Stomach (tissue), 9 donors: Measurements from ENCODE around the gene ELL3. TPM values are rescaled to one million over a fixed set of nuclear protein-coding genes. Genes with fewer than 3 reads are reported as not detected.
"Not testable (repeated sequence)": the region's sequence is repeated elsewhere in the genome, so short reads cannot be mapped to it uniquely, and the experiment has no call there.

Experiments used
- DNase-seq, 2 donors: peaks; one replicate each; pipeline versions ENCODE4 v3.0.0 to v3.0.0-alpha.2; 2013 to 2019
- H3K27ac ChIP-seq, 5 donors: fragments of 200-600 bp in 4 of 5; sonication (generic) in 4 of 5; one replicate each; pipeline ENCODE4 v1.5.1; 2013 to 2019; ENCODE audit warnings: mild to moderate bottlenecking in 1 of 5, moderate library complexity in 1 of 5
- H3K27me3 ChIP-seq, 3 donors: fragments of 200-600 bp; sonication (generic); one replicate each; pipeline ENCODE4 v1.5.1; 2017 to 2019; ENCODE audit warnings: mixed run types in 1 of 3
- H3K36me3 ChIP-seq, 4 donors: fragments of 200-600 bp; sonication (generic); 1 replicate in 3 of 4; 2 replicates in 1 of 4; pipeline ENCODE4 v1.5.1; 2016 to 2019
- H3K4me1 ChIP-seq, 4 donors: fragments of 200-600 bp; sonication (generic); one replicate each; pipeline ENCODE4 v1.5.1; 2016 to 2019
- H3K4me3 ChIP-seq, 4 donors: fragments of 200-600 bp; sonication (generic) in 3 of 4; one replicate each; pipeline ENCODE4 v1.5.1; 2016 to 2019; ENCODE audit warnings: mild to moderate bottlenecking in 1 of 4
- H3K9me3 ChIP-seq, 4 donors: fragments of 200-600 bp; sonication (generic); one replicate each; pipeline ENCODE4 v1.5.1; 2016 to 2019
- CTCF ChIP-seq, 7 experiments: fragments of 450-650 bp in 4 of 7; fragments of 200-600 bp in 3 of 7; sonication (generic) in 3 of 7; IDR thresholded peaks; one replicate each; pipeline ENCODE4 v1.5.1; 2016 to 2019; ENCODE audit warnings: antibody characterized with exemption in 7 of 7, control low read depth in 2 of 7, mild to moderate bottlenecking in 1 of 7
- EP300 ChIP-seq: sonication (generic); formaldehyde crosslinking; IDR thresholded peaks from one replicate; pipeline ENCODE4 v1.6.1; 2017; ENCODE audit warnings: antibody characterized with exemption
- POLR2A ChIP-seq, 4 donors: fragments of 450-650 bp; IDR thresholded peaks; one replicate each; pipeline ENCODE4 v1.6.1; 2016; ENCODE audit warnings: antibody characterized with exemption in 4 of 4, control low read depth in 2 of 4, mild to moderate bottlenecking in 1 of 4, moderate library complexity in 1 of 4
- POLR2AphosphoS5 ChIP-seq, 3 donors: sonication (generic); formaldehyde crosslinking; IDR thresholded peaks; one replicate each; pipeline ENCODE4 v1.6.1; 2016; ENCODE audit warnings: antibody characterized with exemption in 3 of 3
- WGBS, 5 donors: extraction: QIAGEN DNeasy Blood & Tissue Kit in 3 of 5; methylation state at CpG; one replicate each; pipeline versions ENCODE4 v1.1.5 to v1.1.7; 2013 to 2018; 5-methylcytosine and 5-hydroxymethylcytosine counted together
- intact Hi-C: fragments of 100-400 bp; cut with DNase I; formaldehyde crosslinking; loops from one replicate; pipeline ENCODE4 v1.15.1; 2023; ENCODE audit warnings: low total_unique reads
- polyA plus RNA-seq, 3 donors: library from polyadenylated mRNA; stranded (reverse); fragments of 200-250 nt; gene quantifications; one replicate each; pipeline ENCODE4 v1.2.3, GENCODE V29; 2013
- total RNA-seq, 5 donors: library from RNA; depleted of rRNA; stranded (reverse); fragments of >200 nt; gene quantifications; one replicate each; pipeline versions ENCODE4 v1.1.0 to v1.2.3, GENCODE V29; 2014 to 2016
- donor health status: healthy with polysubstance abuse.
- donor health status: Bipolar disorder and iron deficiency.
- donor health status: healthy.

Gene ELL3
- total and polyA plus RNA-seq, 8 donors: 4.0 to 131 (median 21.6) TPM

DNA sequence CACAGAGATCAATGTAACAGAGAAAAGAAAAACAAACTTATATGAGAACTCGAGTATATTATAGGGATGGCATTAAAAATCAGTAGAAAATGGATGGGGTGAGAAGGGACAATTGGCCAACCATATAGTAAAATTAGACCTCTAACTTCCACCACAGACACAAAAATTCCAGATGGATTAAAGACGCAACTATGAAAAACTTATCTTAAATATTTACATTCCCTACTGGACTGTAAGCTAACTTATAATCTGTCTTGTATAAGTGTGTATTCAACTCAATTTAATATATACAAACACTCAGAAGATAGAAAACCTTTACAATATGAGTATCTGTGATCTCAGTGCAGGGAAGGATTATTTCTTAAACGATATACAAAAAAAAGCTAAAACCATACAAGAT, 44.7 kb upstream of the ELL3 start:
- intact Hi-C loops: no loop called here
- DNase-seq: no peak
- Histone ChIP-seq H3K9me3 (no peaks in the 10 kb centered on the region), H3K4me3 (no peak overlapping the region), H3K27ac (no peak overlapping the region), H3K27me3 (no peaks in the 10 kb centered on the region), H3K36me3 (peaks cover 7 to 23% (median 22%) of the 10 kb centered on the region in 4 donors), H3K4me1 (peaks cover 26 to 62% (median 46%) of the 10 kb centered on the region in 4 donors)
- 23 to 38% (median 28%) methylated on average over 3 of the region's 3 CpGs for WGBS, 5 donors
- no peak for TF ChIP-seq POLR2A (IDR thresholded peaks at IDR 0.05)
- no peak for TF ChIP-seq CTCF (IDR thresholded peaks at IDR 0.05)
- TF ChIP-seq POLR2AphosphoS5 (IDR thresholded peaks at IDR 0.05): no peak
- TF ChIP-seq EP300: no peak

DNA sequence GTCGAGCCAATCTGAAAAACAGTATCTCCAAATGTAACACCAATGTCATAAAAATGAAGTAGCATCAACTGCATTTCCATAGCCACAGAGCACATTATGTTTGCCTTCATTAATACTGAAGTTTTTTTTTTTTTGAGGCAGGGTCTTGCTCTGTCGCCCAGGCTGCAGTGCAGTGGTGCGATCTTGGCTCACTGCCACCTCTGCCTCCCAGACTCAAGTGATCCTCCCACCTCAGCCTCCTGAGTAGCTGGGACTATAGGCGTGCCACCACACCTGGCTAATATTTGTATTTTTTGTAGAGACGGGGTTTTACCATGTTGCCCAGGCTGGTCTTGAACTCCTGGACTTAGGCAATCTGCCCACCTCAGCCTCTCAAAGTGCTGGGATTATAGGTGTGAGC, 38.3 kb upstream of the ELL3 start:
- DNase-seq, H3K4me3 ChIP-seq, intact Hi-C loops, H3K9me3 ChIP-seq, H3K27me3 ChIP-seq, H3K27ac ChIP-seq: not testable (repeated sequence)
- H3K36me3 ChIP-seq: peaks cover 59 to 88% (median 81%) of the 10 kb centered on the region in 4 donors
- WGBS, 5 donors: 94 to 98% (median 95%) methylated on average over 5 of the region's 5 CpGs
- peaks cover 0 to 14% (median 6%) of the 10 kb centered on the region in 4 donors for H3K4me1 ChIP-seq

DNA sequence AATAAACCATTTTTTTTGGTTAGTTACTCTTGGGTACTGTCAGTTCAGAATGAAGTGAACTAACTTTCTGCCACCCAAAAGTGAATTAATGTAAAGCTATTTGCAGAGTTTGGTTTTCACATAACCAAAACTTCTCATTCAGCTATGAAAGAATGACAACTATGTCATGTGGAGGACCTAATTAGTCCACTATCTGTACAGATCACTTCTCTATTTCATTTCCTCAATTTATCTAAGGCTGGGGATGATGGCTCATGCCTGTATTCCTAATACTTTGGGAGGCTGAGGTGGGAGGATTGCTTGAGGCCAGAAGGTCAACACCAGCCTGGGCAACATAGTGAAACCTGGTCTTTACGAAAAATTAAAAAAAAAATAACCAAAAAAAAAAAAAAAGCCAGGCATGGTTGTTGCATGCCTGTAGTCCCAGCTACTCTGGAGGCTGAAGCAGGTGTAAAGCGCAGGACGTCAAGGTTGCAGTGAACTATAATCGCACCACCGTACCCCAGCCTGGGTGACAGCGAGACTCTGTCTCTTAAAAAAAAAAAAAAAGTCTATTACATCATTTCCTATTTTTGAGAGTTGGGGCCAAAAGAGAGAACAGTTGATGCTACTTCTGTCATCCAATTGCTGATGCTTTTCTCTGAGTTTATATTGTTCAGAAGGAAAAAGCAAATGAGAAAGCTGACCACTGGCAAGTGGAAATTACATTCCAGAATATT, 32.4 kb upstream of the ELL3 start:
- DNase-seq: no peak
- no peak overlapping the region for H3K4me3 ChIP-seq
- TF ChIP-seq EP300 (no peak), POLR2AphosphoS5 (IDR thresholded peaks at IDR 0.05) (no peak), POLR2A (IDR thresholded peaks at IDR 0.05) (no peak), CTCF (IDR thresholded peaks at IDR 0.05) (no peak)
- no peaks in the 10 kb centered on the region for H3K9me3 ChIP-seq
- peaks cover 88 to 100% (median 100%) of the 10 kb centered on the region in 4 donors for H3K36me3 ChIP-seq
- H3K27ac ChIP-seq: no peak overlapping the region
- H3K27me3 ChIP-seq: no peaks in the 10 kb centered on the region
- peaks cover 0 to 22% (median 3%) of the 10 kb centered on the region in 4 donors for H3K4me1 ChIP-seq
- WGBS, 5 donors: 80 to 94% (median 91%) methylated on average over 6 of the region's 6 CpGs
- intact Hi-C loops: no loop called here

DNA sequence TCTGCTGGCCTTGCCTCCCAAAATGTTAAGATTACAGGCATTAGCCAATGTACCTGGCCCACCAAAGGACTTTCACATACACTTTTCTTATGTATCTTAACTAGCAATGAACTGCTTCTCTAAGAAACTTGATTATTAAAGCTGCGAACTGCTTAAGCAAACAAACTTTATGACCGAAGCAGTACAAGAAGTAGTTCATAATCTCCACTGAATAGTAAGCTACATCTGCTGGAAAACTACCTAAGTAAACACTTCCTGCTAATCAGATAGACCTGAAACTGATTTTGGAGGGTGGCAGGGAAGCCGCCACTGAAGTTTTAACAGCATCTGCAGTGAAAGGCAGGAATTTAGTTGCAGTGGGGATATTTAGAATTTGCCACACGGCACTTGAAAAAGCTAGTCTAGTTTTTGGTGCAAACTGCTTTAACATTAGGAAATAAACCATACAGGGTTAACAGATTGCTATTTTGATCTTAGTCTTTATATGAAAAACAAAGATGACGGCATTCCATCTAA, 31.7 kb upstream of the ELL3 start:
- Histone ChIP-seq H3K4me3 (no peak overlapping the region), H3K4me1 (peaks cover 0 to 22% (median 3%) of the 10 kb centered on the region in 4 donors), H3K9me3 (no peaks in the 10 kb centered on the region), H3K27ac (no peak overlapping the region), H3K27me3 (no peaks in the 10 kb centered on the region), H3K36me3 (peaks cover 81 to 100% (median 100%) of the 10 kb centered on the region in 4 donors)
- WGBS, 5 donors: 58 to 84% (median 63%) methylated on average over 5 of the region's 5 CpGs
- TF ChIP-seq CTCF (IDR thresholded peaks at IDR 0.05): no peak
- no peak for TF ChIP-seq POLR2AphosphoS5 (IDR thresholded peaks at IDR 0.05)
- no peak for TF ChIP-seq EP300
- no peak for TF ChIP-seq POLR2A (IDR thresholded peaks at IDR 0.05)
- no peak for DNase-seq
- intact Hi-C loops: no loop called here

DNA sequence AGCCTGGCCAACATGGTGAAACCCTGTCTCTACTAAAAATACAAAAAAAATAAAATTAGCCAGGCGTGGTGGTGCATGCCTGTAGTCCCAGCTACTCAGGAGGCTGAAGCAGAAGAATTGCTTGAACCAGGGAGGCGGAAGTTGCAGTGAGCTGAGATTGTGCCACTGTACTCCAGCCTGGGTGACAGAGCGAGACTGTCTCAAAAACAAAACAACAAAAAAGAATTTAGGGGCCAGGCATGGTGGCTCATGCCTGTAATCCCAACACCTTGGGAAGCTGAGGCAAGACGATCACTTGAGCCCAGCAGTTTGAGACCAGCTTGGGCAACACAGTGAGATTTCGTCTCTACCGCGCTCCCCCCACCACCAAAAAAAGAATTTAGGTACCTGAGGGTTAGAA, 25.9 kb upstream of the ELL3 start:
- H3K4me3 ChIP-seq, DNase-seq, H3K9me3 ChIP-seq, H3K27me3 ChIP-seq, H3K27ac ChIP-seq, intact Hi-C loops: not testable (repeated sequence)
- peaks cover 15 to 42% (median 38%) of the 10 kb centered on the region in 4 donors for H3K4me1 ChIP-seq
- 93 to 99% (median 97%) methylated on average over 7 of the region's 7 CpGs for WGBS, 5 donors
- peaks cover 39 to 84% (median 80%) of the 10 kb centered on the region in 4 donors for H3K36me3 ChIP-seq
